Measurements from ENCODE around the gene ATXN7L1. TPM values are rescaled to one million over a fixed set of nuclear protein-coding genes. Genes with fewer than 3 reads are reported as not detected.
"Not testable (repeated sequence)": the region's sequence is repeated elsewhere in the genome, so short reads cannot be mapped to it uniquely, and the experiment has no call there.

The ATXN7L1 gene
- total RNA-seq, 3 donors from 2014 or later (not counting 1 experiment from before 2014, with no cell fraction given) = 37.5 to 48.6 (median 47.9) TPM

GRCh38 chr7:105790996-105791395, 85.4 kb downstream of the ATXN7L1 start:
- H3K4me3 ChIP-seq (ENCODE audit: low read length) = no peak overlapping the region
- Mint-ChIP-seq H3K27ac (no peak overlapping the region), H3K36me3 (no peaks in the 10 kb centered on the region), H3K27me3 (ENCODE audit: low read depth in 2 of 2) (no peaks in the 10 kb centered on the region), H3K9me3 (no peaks in the 10 kb centered on the region), H3K4me3 (no peak overlapping the region), H3K4me1 (peaks cover 24 to 29% of the 10 kb centered on the region in 2 donors)
- DNase-seq (no peak), ATAC-seq (no peak)
- WGBS (ENCODE audit: insufficient coverage) = 84% methylated on average over 3 of the region's 3 CpGs
- no peaks in the 10 kb centered on the region for H3K27me3 ChIP-seq (ENCODE audit: control insufficient read depth, insufficient read depth, low read length)
- no peaks in the 10 kb centered on the region for H3K36me3 ChIP-seq (ENCODE audit: control insufficient read depth, insufficient read depth, low read length)
- no peaks in the 10 kb centered on the region for H3K9me3 ChIP-seq (ENCODE audit: control insufficient read depth, insufficient read depth, low read length)
- no peak overlapping the region for H3K27ac ChIP-seq (ENCODE audit: low read length)
- intact Hi-C loops (cut with micrococcal nuclease) = no loop called here
- H3K4me1 ChIP-seq (ENCODE audit: control insufficient read depth, insufficient read depth, low read length) = peaks cover 6% of the 10 kb centered on the region
- TF ChIP-seq CTCF (IDR thresholded peaks at IDR 0.05) = no peak

GRCh38 chr7:105790452-105790851, 85.9 kb downstream of the ATXN7L1 start:
- H3K27me3 ChIP-seq (ENCODE audit: control insufficient read depth, insufficient read depth, low read length); H3K36me3 Mint-ChIP-seq; ATAC-seq; DNase-seq; H3K9me3 Mint-ChIP-seq; H3K4me3 ChIP-seq (ENCODE audit: low read length); H3K27ac Mint-ChIP-seq; H3K9me3 ChIP-seq (ENCODE audit: control insufficient read depth, insufficient read depth, low read length); H3K27ac ChIP-seq (ENCODE audit: low read length); H3K36me3 ChIP-seq (ENCODE audit: control insufficient read depth, insufficient read depth, low read length); H3K27me3 Mint-ChIP-seq (ENCODE audit: low read depth in 2 of 2); H3K4me3 Mint-ChIP-seq; H3K4me1 ChIP-seq (ENCODE audit: control insufficient read depth, insufficient read depth, low read length); intact Hi-C loops (cut with micrococcal nuclease): not testable (repeated sequence)
- peaks cover 24 to 29% of the 10 kb centered on the region in 2 donors for H3K4me1 Mint-ChIP-seq
- WGBS (ENCODE audit: insufficient coverage) = 98% methylated on average over 2 of the region's 2 CpGs

- Mint-ChIP-seq H3K36me3 (no peaks in the 10 kb centered on the region), H3K27me3 (ENCODE audit: low read depth in 2 of 2) (no peaks in the 10 kb centered on the region), H3K4me1 (peaks cover 24% of the 10 kb centered on the region in 2 donors), H3K9me3 (no peaks in the 10 kb centered on the region), H3K27ac (no peak overlapping the region), H3K4me3 (no peak overlapping the region)
- DNase-seq (no peak), ATAC-seq (no peak)
- TF ChIP-seq CTCF (IDR thresholded peaks at IDR 0.05) = no peak
- Histone ChIP-seq H3K36me3 (ENCODE audit: control insufficient read depth, insufficient read depth, low read length) (no peaks in the 10 kb centered on the region), H3K9me3 (ENCODE audit: control insufficient read depth, insufficient read depth, low read length) (no peaks in the 10 kb centered on the region), H3K4me1 (ENCODE audit: control insufficient read depth, insufficient read depth, low read length) (peaks cover 6% of the 10 kb centered on the region), H3K27ac (ENCODE audit: low read length) (no peak overlapping the region), H3K27me3 (ENCODE audit: control insufficient read depth, insufficient read depth, low read length) (no peaks in the 10 kb centered on the region), H3K4me3 (ENCODE audit: low read length) (no peak overlapping the region)
- intact Hi-C loops (cut with micrococcal nuclease) = no loop called here
- 94% methylated on average over 8 of the region's 8 CpGs for WGBS (ENCODE audit: insufficient coverage)
Observed at GRCh38 chr7:105788816-105789349, 87.5 kb downstream of the ATXN7L1 start.

GRCh38 chr7:105788356-105788755, 88.0 kb downstream of the ATXN7L1 start:
- peaks cover 6% of the 10 kb centered on the region for H3K4me1 ChIP-seq (ENCODE audit: control insufficient read depth, insufficient read depth, low read length)
- 93% methylated on average over 15 of the region's 15 CpGs for WGBS (ENCODE audit: insufficient coverage)
- no peaks in the 10 kb centered on the region for H3K27me3 ChIP-seq (ENCODE audit: control insufficient read depth, insufficient read depth, low read length)
- H3K27me3 Mint-ChIP-seq (ENCODE audit: low read depth in 2 of 2) = no peaks in the 10 kb centered on the region
- no peak for ATAC-seq
- intact Hi-C loops (cut with micrococcal nuclease) = no loop called here
- no peak overlapping the region for H3K4me3 Mint-ChIP-seq
- TF ChIP-seq CTCF (IDR thresholded peaks at IDR 0.05) = no peak
- no peak overlapping the region for H3K27ac Mint-ChIP-seq
- H3K9me3 ChIP-seq (ENCODE audit: control insufficient read depth, insufficient read depth, low read length) = no peaks in the 10 kb centered on the region
- H3K4me3 ChIP-seq (ENCODE audit: low read length) = no peak overlapping the region
- H3K27ac ChIP-seq (ENCODE audit: low read length) = no peak overlapping the region
- no peaks in the 10 kb centered on the region for H3K36me3 Mint-ChIP-seq
- DNase-seq = no peak
- peaks cover 22% of the 10 kb centered on the region in 2 donors for H3K4me1 Mint-ChIP-seq
- H3K36me3 ChIP-seq (ENCODE audit: control insufficient read depth, insufficient read depth, low read length) = no peaks in the 10 kb centered on the region
- no peaks in the 10 kb centered on the region for H3K9me3 Mint-ChIP-seq

All from natural killer cell (primary cell).